Adrenal gland (tissue), 5 donors: ENCODE data around the gene PIGQ.

Experiments used
- CTCF ChIP-seq, 6 experiments: fragments of 450-650 bp in 4 of 6; fragments of 200-600 bp in 2 of 6; sonication (generic) in 1 of 6; IDR thresholded peaks; 1 replicate in 5 of 6; 2 replicates in 1 of 6; pipeline versions ENCODE4 v1.5.1 to v1.8.0; 2016 to 2021; ENCODE audit warnings: antibody characterized with exemption in 6 of 6, mild to moderate bottlenecking in 2 of 6, moderate library complexity in 1 of 6
- POLR2A ChIP-seq, 2 donors: fragments of 450-650 bp; IDR thresholded peaks; one replicate each; pipeline ENCODE4 v1.6.1; 2017; ENCODE audit warnings: antibody characterized with exemption in 2 of 2, mild to moderate bottlenecking in 2 of 2, moderate library complexity in 1 of 2
- donor health status: DM: no; HTN: no; CAD: no.

DNA sequence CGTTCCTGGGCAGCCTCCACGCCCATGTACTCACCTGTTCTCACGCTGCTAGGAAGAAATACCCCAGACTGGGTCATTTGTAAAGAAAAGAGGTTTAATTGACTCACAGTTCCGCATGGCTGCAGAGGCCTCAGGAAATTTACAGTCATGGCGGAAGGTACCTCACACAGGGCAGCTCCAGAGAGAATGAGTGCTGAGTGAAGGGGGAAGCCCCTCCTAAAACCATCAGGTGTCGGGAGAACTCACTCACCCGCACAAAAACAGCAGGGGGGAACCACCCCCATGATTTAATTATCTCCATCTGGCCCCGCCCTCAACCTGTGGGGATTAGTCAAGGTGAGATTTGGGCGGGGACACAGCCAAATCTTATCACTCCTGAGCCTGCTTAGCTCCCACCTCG, 38.3 kb downstream of the PIGQ start:
- TF ChIP-seq CTCF (IDR thresholded peaks at IDR 0.05) (no peak), POLR2A (IDR thresholded peaks at IDR 0.05) (no peak)
